Measurements from ENCODE around the gene SFXN3. TPM values are rescaled to one million over a fixed set of nuclear protein-coding genes. Genes with fewer than 3 reads are reported as not detected.

Gene SFXN3
- total and polyA plus RNA-seq, 2 of the 8 experiments (the other 6 are each of a cell fraction or from before 2014, with no cell fraction given): 2.6 to 2.8 TPM

- TF ChIP-seq CHD7 (IDR thresholded peaks at IDR 0.05; ENCODE audit: insufficient replicate concordance, low read length): no peak
- no peak for TF ChIP-seq BCL11A (IDR thresholded peaks at IDR 0.05; ENCODE audit: low read depth in 2 of 2, low read length in 2 of 2)
- TF ChIP-seq CREB1 (IDR thresholded peaks at IDR 0.05): no peak
- TF ChIP-seq SRF (IDR thresholded peaks at IDR 0.05; ENCODE audit: low read depth, low read length): no peak
These were observed 9.3 kb upstream of the SFXN3 start (continued) for GRCh38 chr10:101021692-101022251.

Data from H1 (cell line).